Measurements from ENCODE around the gene DLG3. TPM values are rescaled to one million over a fixed set of nuclear protein-coding genes. Genes with fewer than 3 reads are reported as not detected.

DLG3 gene
- total RNA-seq (2021; fragmentation: NEBNext Ultra II Directional; extraction: Animal tissue kit (Norgen Biotek cat#: 25700)) = 57.1 and 63.8 TPM in 2 replicates
- 22.4 and 29.2 TPM in 2 replicates for polyA plus RNA-seq (2011; rRNA removed)
- 33.4 TPM for polyA plus RNA-seq (2011; cell fraction: cytosol; rRNA removed)
- 27.1 TPM for polyA plus RNA-seq (2011; cell fraction: nucleus; rRNA removed)
- polyA plus RNA-seq (2012, experiment 1 of 2) = 35.3 to 48.6 TPM (median 37.3 TPM) in 4 replicates
- 11.5 TPM for polyA plus RNA-seq (2012, experiment 2 of 2)
- 32.3 TPM for polyA plus RNA-seq (2013, experiment 1 of 2)
- 36.5 TPM for polyA plus RNA-seq (2013, experiment 2 of 2)
- polyA minus RNA-seq (2011; rRNA and poly(A)+ RNA removed) = 60.1 and 65.3 TPM in 2 replicates
- polyA minus RNA-seq (2011; cell fraction: cytosol; rRNA and poly(A)+ RNA removed) = 35.3 TPM
- polyA minus RNA-seq (2011; cell fraction: nucleus; rRNA and poly(A)+ RNA removed) = 28.0 TPM
- long read RNA-seq, experiment 1, full-length matches to known transcripts = 2 of 14 reads
- long read RNA-seq, experiment 1, partial matches to known transcripts = 6 of 14 reads
- long read RNA-seq, experiment 1, other reads (novel, unspliced or antisense) = 6 of 14 reads
- long read RNA-seq, experiment 2, full-length matches to known transcripts = 5 of 21 reads
- long read RNA-seq, experiment 2, partial matches to known transcripts = 3 of 21 reads
- long read RNA-seq, experiment 2, other reads (novel, unspliced or antisense) = 13 of 21 reads

- Histone ChIP-seq H3K9me3 (ENCODE audit: insufficient read depth in 2 of 2, low read depth in 1 of 2, low read length in 1 of 2) (no peaks in the 10 kb centered on the region), H3K27ac (ENCODE audit: low read depth, low read length) (no peak within 1 kb of the TSS), H3K23ac (ENCODE audit: insufficient read length) (no peak within 1 kb of the TSS), H3K14ac (ENCODE audit: insufficient read length) (no peak within 1 kb of the TSS), H2AK5ac (ENCODE audit: low read depth, low read length) (no peak within 1 kb of the TSS), H2BK12ac (ENCODE audit: low read depth, low read length) (no peak within 1 kb of the TSS), H3K4me2 (ENCODE audit: insufficient read depth in 1 of 2, low read depth in 2 of 2, low read length in 2 of 2) (peak within 1 kb of the TSS; percentile 60 to 68), H4K5ac (ENCODE audit: insufficient read length, low read depth, low read length) (no peak within 1 kb of the TSS), H3K27me3 (replicated peaks in 1 of 4; ENCODE audit: control insufficient read depth in 3 of 4, extremely low read depth in 1 of 4, insufficient read depth in 3 of 4, low read length in 3 of 4) (peaks cover 0 to 12% (median 10%) of the 10 kb centered on the region in 4 experiments; a peak in 4 of 7 replicates), H3K56ac (replicated peaks; ENCODE audit: insufficient read length, low read depth, low read length) (no peak within 1 kb of the TSS), H4K91ac (replicated peaks; ENCODE audit: insufficient read length, low read length) (no peak within 1 kb of the TSS), H3K18ac (ENCODE audit: extremely low read depth, low read length) (no peak within 1 kb of the TSS), H2BK15ac (ENCODE audit: low read length) (no peak within 1 kb of the TSS), H3K4ac (replicated peaks; ENCODE audit: insufficient read length, low read depth, low read length) (no peak within 1 kb of the TSS), H3K79me1 (ENCODE audit: low read depth, low read length) (no peaks in the 10 kb centered on the region), H2AFZ (ENCODE audit: low read length) (no peak within 1 kb of the TSS), H3K4me3 (ENCODE audit: extremely low read depth in 1 of 4, insufficient read depth in 2 of 4, low read depth in 3 of 4, low read length in 4 of 4) (peak within 1 kb of the TSS; percentile 2 to 54 (median 10); a peak in 4 of 8 replicates), H3K4me1 (replicated peaks in 1 of 4; ENCODE audit: control insufficient read depth in 3 of 4, insufficient read depth in 4 of 4, low read length in 3 of 4) (no peaks in the 10 kb centered on the region; a peak in 1 of 7 replicates), H3K79me2 (ENCODE audit: control insufficient read depth in 1 of 2, insufficient read depth in 2 of 2, low read length in 2 of 2) (no peaks in the 10 kb centered on the region), H2BK5ac (ENCODE audit: low read depth, low read length) (no peak within 1 kb of the TSS), H2BK120ac (replicated peaks; ENCODE audit: low read depth, low read length) (no peak within 1 kb of the TSS), H2BK20ac (ENCODE audit: low read length) (no peak within 1 kb of the TSS), H3K9ac (replicated peaks in 1 of 4; ENCODE audit: extremely low read depth in 1 of 4, low read depth in 3 of 4, low read length in 3 of 4) (no peak within 1 kb of the TSS), H3K23me2 (ENCODE audit: low read depth, low read length) (no peaks in the 10 kb centered on the region; the same call in 1 of the 2 replicates), H3K36me3 (ENCODE audit: control insufficient read depth in 2 of 4, insufficient read depth in 4 of 4, low read length in 3 of 4) (no peaks in the 10 kb centered on the region), H4K8ac (ENCODE audit: extremely low read depth, insufficient read depth, low read length) (no peak within 1 kb of the TSS; the same call in none of the 2 replicates), H4K20me1 (replicated peaks in 1 of 2; ENCODE audit: control insufficient read depth in 1 of 2, insufficient read depth in 2 of 2, low read length in 2 of 2) (no peaks in the 10 kb centered on the region)
- TF ChIP-seq SP4 (IDR thresholded peaks at IDR 0.05; ENCODE audit: low read length) (no peak), YY1 (IDR thresholded peaks at IDR 0.05; ENCODE audit: low read depth, low read length) (0 out of 2 replicates have a peak, but pooled peaks have one; percentile 17), KDM4A (IDR thresholded peaks at IDR 0.05; ENCODE audit: low read depth, low read length, severe bottlenecking) (peak; percentile 33)
- DNase-seq (ENCODE audit: low read depth in 1 of 2, low spot score in 2 of 2) (peak in 1 of 2 experiments; percentile 66), FAIRE-seq (peak; percentile 71)
- 9% methylated on average over 16 of the region's 21 CpGs; no CpG with 5 or more reads in 1 of the 2 experiments for WGBS, 2 experiments (ENCODE audit: extremely low coverage in 1 of 2, insufficient coverage in 1 of 2, insufficient read length in 1 of 2, insufficient replicate concordance in 2 of 2, low coverage in 1 of 2, low lambda C conversion rate in 2 of 2, missing lambda C conversion rate in 1 of 2)
- POLR2A ChIA-PET (ENCODE audit: partially characterized antibody) = interaction anchor here (1.0 to 3.0 kb wide), 2 partner anchors 10 to 41 kb away, joined by 3 to 22 read pairs; no protein-coding TSS in a partner anchor
- CTCF ChIA-PET (ENCODE audit: partially characterized antibody) = interaction anchor here (0.9 to 2.4 kb wide), 4 partner anchors 8 to 116 kb away, joined by 3 to 11 read pairs (median 6); no protein-coding TSS in a partner anchor
These were observed at the start of gene DLG3 for GRCh38 chrX:70444326-70444945. DLG3 (plus strand) TSS chrX:70444835; CDS start chrX:70445202, 367 bp downstream.
